Jurkat, Clone E6-1 (cell line): ENCODE data around the gene MLH3. TPM values are rescaled to one million over a fixed set of nuclear protein-coding genes. Genes with fewer than 3 reads are reported as not detected.

ENCODE experiments used
- DNase-seq: peaks from one replicate; pipeline ENCODE4 v3.0.0-alpha.2; 2011; ENCODE audit warnings: low read depth, low spot score
- H3K4me3 ChIP-seq: 2 replicates; pipeline ENCODE4 v1.5.1; 2011; ENCODE audit warnings: mild to moderate bottlenecking, low read length, control low read depth, moderate library complexity
- polyA plus RNA-seq: library from polyadenylated mRNA; unstranded; fragments of >200 nt; gene quantifications from one replicate; pipeline ENCODE4 v1.2.1, GENCODE V29; 2012; ENCODE audit warnings: missing spikeins; ENCODE audit not compliant: insufficient read length, insufficient read depth

Gene MLH3
- polyA plus RNA-seq = not detected

DNA sequence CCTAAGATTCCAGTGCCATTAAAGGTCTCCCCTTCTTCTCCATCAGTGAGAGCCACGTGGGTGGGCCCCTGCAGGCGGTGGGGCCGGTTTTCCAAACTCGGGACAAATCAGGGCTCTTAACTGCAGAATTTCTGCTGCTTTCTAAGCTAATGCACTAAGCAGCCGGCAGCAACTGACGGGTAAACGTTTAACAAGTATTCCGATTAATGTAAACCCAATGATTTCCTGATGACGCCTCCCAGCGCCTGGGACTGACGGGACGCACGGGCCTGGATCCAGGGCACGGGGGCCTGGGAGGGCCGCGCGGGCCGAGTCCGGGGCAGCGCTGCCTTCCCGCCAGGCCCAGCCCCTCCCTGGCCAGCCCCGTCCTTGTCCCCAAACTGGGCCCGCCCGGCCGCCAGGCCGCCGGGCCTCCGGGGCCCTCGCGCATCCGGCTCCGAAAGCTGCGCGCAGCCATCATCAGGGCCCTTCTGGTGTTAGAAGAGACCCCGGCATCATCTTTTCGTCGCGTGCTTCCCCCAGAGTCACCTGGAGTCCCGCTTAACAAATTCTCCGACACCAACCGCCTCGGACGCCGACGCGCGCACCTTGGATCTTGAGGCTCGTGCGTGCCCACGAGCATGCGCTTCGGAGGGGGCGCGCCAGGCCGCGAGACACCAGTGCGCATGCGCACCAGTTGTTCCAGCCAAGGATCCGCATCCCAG lies at the start of gene MLH3:
Gene MLH3 (minus strand): TSS at position 616 of the 704 bp plus-strand sequence. CDS start 1,812 bp downstream, outside the sequence.
- DNase-seq = no peak
- no peak within 1 kb of the TSS for H3K4me3 ChIP-seq

DNA sequence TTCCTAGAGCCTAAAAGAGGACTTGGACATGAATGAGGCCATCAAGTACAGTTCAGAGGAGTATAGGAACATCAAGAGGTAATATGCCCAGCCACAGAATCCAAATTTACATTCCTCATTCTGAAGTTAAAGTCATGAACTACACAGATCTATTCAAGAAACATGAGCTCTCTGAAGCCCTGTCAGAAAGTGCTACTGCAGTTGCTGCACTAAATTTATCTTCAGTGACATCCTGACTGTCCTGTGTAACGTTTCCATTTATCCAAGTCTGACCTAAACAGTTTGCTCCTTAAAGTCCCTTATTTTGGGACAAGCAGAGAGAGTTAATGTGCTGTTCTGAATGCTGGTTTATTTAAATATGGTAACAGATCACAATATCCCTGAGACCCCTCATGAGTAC lies 47.4 kb upstream of the MLH3 start:
- H3K4me3 ChIP-seq = no peak overlapping the region
- no peak for DNase-seq

GRCh38 chr14:75098212-75098611 lies 46.9 kb upstream of the MLH3 start:
- H3K4me3 ChIP-seq = no peak overlapping the region
- DNase-seq = no peak

- no peak overlapping the region for H3K4me3 ChIP-seq
- DNase-seq = no peak
Observed at GRCh38 chr14:75096959-75097358, 45.7 kb upstream of the MLH3 start.

GRCh38 chr14:75095690-75096089 lies 44.4 kb upstream of the MLH3 start:
- no peak overlapping the region for H3K4me3 ChIP-seq
- no peak for DNase-seq

DNA sequence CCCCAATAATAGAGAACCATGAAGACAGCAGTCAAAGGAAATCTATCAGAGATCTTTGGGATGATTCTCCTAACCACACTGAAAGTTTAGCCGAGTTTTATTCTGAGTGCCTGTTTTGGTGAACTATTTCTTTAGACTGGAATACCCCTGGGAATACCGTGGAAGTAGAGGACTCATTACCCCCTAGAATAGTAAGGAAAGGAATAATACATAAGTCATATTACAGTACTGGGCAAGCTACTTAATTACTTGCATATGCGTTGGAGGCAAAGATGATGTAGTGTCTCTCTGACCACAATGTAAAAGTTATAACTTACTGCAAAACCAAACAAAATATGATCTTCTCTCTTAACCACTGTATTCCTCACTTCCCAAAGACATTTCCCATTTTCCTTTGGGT lies 43.6 kb upstream of the MLH3 start:
- H3K4me3 ChIP-seq = no peak overlapping the region
- no peak for DNase-seq

DNA sequence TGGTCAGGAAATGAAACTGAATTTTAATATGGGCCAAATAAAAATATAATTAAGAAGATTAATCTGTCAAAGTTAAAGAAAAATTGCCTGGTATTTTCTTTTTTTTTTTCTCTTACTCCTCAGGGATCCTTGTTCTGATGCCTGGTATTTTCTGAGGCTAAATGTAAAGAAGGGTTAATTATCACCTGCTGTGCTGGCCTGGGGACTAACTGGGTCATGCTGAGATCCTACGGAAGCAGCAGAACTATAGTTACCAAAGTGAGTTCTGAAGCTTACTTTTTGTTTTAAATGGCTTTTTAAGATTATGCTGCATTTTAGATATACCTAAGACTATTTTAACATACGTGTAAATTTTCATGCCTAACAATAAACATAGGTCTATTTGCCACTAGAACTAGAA lies 41.4 kb upstream of the MLH3 start:
- H3K4me3 ChIP-seq = no peak overlapping the region

GRCh38 chr14:75091251-75091650 lies 40.0 kb upstream of the MLH3 start:
- H3K4me3 ChIP-seq = no peak overlapping the region
- no peak for DNase-seq

More for the DNA sequence above, 41.4 kb upstream of the MLH3 start:
- no peak for DNase-seq

GRCh38 chr14:75090353-75090752 lies 39.1 kb upstream of the MLH3 start:
- no peak overlapping the region for H3K4me3 ChIP-seq
- DNase-seq = no peak

DNA sequence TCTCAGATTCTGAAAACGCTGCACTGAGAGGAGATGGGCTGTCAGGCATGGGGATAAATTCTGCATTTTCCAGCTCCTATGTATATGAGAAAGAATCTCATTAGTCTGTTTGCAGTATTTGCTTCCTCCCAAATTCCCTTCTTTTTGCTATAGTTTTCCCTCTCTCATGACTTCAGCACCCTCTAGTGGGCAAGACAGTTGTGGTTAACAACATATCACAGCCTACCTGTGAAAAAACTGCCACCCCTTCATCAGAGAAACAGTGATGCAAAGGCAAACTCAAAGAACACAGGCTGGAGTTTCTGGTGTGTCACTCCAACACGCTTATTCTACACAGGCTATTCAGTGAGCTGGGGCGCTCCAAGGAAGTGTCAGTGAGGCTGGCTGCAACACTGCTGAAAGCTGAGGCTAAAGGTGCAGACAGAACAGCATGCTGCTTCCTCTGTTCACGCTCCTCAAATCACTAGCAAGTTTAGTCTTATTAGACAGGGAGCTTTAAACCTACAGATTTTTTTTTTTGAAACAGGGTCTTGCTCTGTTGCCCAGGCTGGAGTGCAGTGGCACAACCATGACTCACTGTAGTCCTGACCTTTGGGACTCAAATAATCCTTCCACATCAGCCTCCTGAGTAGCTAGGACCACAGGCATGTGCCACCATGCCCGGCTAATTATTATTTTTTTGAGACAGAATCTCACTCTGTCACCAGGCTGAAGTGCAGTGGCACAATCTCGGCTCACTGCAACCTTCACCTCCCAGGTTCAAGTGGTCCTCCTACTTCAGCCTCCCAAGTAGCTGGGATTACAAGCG lies 37.5 kb upstream of the MLH3 start:
- no peak overlapping the region for H3K4me3 ChIP-seq
- peak; percentile 35 for DNase-seq

GRCh38 chr14:75088153-75088552 lies 36.9 kb upstream of the MLH3 start:
- H3K4me3 ChIP-seq = no peak overlapping the region
- no peak for DNase-seq

DNA sequence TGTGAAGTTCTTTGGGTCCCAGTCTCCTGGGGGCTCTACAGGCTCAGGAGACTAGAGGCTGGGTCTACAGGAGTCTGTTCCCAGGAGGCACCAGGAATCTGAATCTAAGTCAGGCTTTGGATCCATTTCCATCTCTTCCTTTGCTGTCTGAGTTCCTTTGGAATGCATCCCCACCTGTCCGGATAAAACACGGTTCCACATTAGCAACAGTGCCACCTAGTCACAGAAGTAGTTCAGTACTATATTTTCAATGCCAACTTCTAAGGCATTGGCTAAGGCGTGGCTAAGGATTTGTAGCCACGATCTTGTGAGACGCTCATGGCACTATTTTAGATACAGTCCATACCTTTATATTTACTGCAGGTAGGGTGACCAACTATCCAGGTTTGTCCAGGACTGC lies 33.2 kb upstream of the MLH3 start:
- DNase-seq = no peak
- H3K4me3 ChIP-seq = no peak overlapping the region

DNA sequence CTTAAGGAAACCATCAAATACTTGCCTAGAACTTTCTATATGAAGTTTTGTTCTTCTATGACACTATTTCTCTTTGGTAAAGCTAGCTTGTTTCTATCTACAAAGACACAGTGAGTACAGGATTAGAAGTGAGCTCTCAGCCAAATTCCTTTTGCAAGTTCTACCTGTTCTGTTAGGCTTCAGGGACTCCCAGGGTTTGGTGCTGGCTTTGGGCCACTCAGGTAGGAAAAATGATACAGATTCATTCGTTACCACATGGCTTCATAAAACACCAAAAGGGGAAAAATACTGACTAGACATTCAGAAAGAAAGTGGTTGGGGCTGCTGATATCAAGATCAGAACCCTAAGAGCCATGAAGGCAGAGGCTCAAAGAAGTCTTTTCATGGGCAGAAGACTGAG lies 32.0 kb upstream of the MLH3 start:
- H3K4me3 ChIP-seq = no peak overlapping the region
- no peak for DNase-seq

GRCh38 chr14:75081660-75082229 lies 30.5 kb upstream of the MLH3 start:
- no peak overlapping the region for H3K4me3 ChIP-seq
- DNase-seq = no peak

GRCh38 chr14:75079521-75079920 lies 28.3 kb upstream of the MLH3 start:
- DNase-seq = no peak
- H3K4me3 ChIP-seq = no peak overlapping the region

DNA sequence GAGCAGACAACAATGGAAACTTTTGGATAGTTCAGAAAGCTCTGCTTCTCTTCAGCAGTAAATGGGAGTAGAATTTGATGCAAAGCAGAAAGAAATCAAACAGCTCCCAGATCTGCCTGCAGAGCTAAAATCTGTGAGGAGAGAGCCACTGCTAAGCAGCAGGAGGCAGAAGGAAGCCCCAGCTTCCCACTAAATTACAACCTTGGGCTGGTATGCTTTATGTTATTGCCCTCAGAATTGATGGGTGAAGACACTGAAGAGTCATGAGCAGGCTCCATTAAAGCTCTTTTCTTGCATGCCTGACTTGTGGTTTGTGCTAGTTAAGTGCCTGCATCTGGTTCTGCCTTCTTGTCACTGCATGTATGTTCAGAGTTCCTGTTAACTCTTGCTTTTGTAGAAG lies 26.5 kb upstream of the MLH3 start:
- DNase-seq = no peak

DNA sequence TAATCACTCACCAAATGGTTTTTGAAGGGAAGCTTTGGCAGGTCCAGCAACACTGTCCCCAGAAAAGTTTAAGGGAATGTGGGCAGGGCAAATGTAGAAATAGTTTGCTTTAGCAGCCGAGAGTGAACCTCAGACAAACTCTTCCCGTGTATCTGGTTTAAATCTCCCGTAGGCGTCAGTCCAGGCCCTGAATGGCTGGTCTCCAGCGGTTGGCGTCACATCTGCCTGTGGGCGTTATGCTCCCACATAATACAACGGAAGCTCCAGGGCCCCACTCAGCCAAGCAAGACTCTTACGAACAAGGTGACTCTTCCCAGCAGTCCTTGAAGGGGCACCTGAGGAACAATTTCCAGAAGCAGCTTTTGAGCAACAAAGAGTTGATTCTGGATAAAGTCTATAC lies 19.1 kb upstream of the MLH3 start:
- no peak overlapping the region for H3K4me3 ChIP-seq
- no peak for DNase-seq

More for the DNA sequence above, 26.5 kb upstream of the MLH3 start:
- H3K4me3 ChIP-seq = no peak overlapping the region

DNA sequence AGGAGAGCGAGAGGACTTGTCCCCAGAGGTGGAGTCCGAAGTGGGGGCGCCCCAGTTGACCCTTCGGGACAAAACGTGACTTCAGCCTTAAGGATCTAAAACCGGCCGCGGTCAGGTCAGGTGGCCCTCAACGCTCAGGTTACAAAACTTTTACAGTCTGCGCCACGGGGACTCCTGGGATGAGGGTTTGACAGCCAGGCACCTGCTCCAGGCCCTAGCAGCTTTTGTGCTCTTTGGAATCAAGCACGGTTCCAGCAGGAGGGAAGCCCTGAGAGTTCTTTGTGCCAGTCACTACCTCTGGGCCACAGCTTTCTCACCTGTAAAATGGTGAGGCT lies 18.5 kb upstream of the MLH3 start:
- DNase-seq = no peak

DNA sequence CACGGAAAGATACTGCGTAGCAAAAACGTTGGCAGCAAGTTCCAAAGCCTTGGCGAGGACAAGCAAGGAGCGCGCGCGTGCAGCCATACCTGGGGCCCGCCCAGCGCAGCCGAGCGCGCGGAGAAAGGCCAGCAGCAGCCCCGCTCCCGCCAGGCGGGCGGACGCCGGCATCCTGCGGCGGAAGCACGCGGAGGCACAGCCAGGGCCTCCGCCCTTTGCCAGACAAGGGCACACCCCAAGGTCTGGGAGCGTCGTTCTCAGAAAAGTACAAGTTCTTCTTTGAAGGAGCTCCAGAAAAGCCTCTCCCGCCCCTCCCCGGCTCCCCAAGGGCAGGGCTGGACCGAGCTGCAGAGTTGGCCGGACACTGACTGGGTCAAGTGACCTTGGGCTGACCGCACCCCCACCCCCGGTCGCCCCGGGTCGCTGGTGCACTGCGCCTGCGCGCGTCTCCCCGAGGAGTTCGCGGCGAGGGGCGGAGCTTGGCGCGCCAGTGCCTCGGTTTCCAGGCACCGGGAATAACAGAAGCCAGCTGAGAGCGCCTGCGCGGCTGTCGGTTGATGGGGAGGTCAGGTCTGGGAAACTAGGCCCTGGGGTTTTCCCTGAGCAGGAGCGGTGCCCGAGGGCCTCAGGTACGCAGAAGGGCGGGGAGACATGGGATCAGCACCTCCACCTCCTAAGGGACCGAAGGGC lies 18.0 kb upstream of the MLH3 start, which contains the start of gene ZC2HC1C:
Gene ZC2HC1C (plus strand): TSS at position 521 of the 690 bp plus-strand sequence. CDS start 933 bp downstream, outside the sequence.
- H3K4me3 ChIP-seq = no peak within 1 kb of the TSS
- no peak for DNase-seq

More for the DNA sequence above, 18.5 kb upstream of the MLH3 start:
- no peak overlapping the region for H3K4me3 ChIP-seq
